DND-41 (cell line): Measurements from ENCODE around the gene EXD3.

Source experiments
- CTCF ChIP-seq: IDR thresholded peaks from 2 replicates; pipeline ENCODE4 v1.5.1; 2012; ENCODE audit warnings: borderline replicate concordance, low read length, moderate library complexity, mild to moderate bottlenecking; ENCODE audit not compliant: poor library complexity, severe bottlenecking; ENCODE audit errors: extremely low read depth
- EZH2 ChIP-seq: IDR thresholded peaks from 3 replicates; pipeline ENCODE4 v1.6.1; 2012; ENCODE audit warnings: borderline replicate concordance, low read depth, mild to moderate bottlenecking, moderate library complexity, low read length, inconsistent platforms; ENCODE audit not compliant: severe bottlenecking

GRCh38 chr9:137293094-137293481 lies 129.9 kb downstream of the EXD3 start:
- TF ChIP-seq CTCF (no peak), EZH2 (no peak)
